Stimulated activated CD4-positive, alpha-beta T cell treated with anti-CD3 and anti-CD28 coated beads, Interleukin-4, amount 100 ng/mL, for 24 hours (primary cell): ENCODE results near the gene SCNM1.
"Not testable (repeated sequence)": the region's sequence is repeated elsewhere in the genome, so short reads cannot be mapped to it uniquely, and the experiment has no call there.

ENCODE experiments used
- DNase-seq: peaks from one replicate; pipeline ENCODE4 v3.0.0-alpha.2; 2020

The SCNM1 gene

GRCh38 chr1:151147132-151147503 is 18.8 kb upstream of the SCNM1 start:
- no peak for DNase-seq

DNA sequence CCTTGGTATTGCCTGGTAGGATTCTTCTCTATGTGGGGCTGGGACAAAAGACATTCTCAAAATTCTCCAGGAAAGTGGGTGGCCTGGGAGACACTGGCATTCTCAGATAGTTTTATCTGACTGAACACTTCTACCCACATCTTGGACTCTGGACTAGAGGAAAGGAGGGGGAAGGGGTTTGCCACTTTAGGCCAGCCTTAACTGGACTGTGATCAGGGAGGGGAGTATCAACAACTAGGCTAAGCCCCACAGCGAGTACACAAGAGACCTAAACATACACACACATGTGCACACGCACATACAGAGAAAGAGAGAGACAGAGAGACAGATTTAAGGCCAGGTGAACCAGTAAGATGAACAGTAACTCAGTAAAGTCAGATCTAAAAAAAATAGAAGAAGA is 18.3 kb upstream of the SCNM1 start:
- no peak for DNase-seq

DNA sequence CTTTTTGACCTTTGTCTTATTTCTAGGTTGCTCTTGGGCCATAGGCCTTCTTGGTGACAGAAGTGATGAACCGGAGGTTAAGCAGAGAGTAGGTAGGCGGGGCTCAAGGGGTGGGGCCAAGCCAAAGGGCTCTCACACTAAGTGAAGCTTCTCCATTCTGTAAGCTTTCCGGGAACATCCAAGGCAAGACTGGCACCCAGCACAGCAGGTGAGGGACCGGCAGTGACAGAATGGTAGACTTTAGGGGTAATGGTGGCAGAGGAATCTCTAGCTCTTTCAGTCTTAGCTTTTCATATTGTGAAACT is 9.5 kb upstream of the SCNM1 start, which contains the start of gene TNFAIP8L2:
Gene TNFAIP8L2, plus strand, starts transcription at position 135 of the 305 bp plus-strand sequence. CDS start 2,049 bp downstream, outside the sequence.
- peak; percentile 81 for DNase-seq

DNA sequence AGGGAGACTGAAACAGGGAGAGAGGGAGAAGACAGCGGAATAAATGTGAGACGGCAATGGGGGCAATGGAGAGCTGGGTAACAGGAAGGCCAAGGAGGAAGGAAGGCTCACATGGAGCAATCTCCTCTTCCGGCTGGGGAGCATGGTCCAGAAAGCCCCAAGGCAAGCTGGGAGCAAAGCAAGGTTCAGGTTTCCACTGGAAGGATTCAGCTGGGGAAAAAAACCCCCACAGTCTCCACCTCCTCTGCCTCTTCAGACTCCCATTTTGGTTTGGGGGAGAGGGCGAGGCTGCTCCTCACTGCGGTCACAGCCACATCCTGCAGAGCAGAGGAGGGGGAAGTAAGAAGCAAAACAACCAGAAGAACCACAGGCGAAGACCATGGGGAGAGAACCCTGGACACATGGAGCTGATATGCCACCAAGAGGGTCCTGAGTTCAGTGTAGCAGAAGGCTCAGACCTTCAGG is 8.8 kb upstream of the SCNM1 start:
- DNase-seq, result peak; percentile 61

- peak; percentile 64 for DNase-seq
Measured at GRCh38 chr1:151158326-151158725, 7.6 kb upstream of the SCNM1 start.

GRCh38 chr1:151158751-151159251 is 7.1 kb upstream of the SCNM1 start:
- DNase-seq, result no peak

- DNase-seq, result no peak
Measured at GRCh38 chr1:151159373-151159772, 6.6 kb upstream of the SCNM1 start.

DNA sequence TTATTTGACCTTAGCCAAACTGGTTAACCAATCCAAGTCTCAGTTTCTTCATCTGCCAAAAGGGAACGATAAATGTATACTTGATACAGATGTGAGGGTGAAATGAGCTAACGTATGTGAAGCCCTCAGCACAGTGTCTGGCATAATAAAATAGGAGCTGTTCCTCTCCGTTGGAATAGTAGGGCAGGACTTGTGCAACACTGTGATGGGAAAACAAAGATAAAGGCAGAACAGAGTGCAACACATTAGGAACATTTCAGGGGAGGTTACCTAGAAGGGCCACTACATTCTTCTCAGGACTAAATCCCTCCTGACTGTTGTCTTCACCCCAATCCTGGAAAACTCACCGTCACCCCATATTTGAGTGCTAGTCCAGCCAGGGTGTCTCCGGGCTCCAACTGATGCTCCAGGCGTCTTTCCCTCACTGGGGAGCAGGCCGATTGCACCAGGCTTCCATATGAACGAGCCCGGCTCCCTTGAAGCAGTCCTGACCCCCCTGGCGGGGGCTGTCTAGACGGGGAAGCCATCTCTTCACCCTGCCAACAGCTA is 1.1 kb upstream of the SCNM1 start:
- DNase-seq, result no peak

GRCh38 chr1:151165281-151165737 is 635 bp upstream of the SCNM1 start:
- no peak for DNase-seq

- DNase-seq, result no peak
Measured at GRCh38 chr1:151166505-151166956, 587 bp downstream of the SCNM1 start.

- no peak for DNase-seq
Measured at GRCh38 chr1:151167116-151167515, 1.2 kb downstream of the SCNM1 start.

DNA sequence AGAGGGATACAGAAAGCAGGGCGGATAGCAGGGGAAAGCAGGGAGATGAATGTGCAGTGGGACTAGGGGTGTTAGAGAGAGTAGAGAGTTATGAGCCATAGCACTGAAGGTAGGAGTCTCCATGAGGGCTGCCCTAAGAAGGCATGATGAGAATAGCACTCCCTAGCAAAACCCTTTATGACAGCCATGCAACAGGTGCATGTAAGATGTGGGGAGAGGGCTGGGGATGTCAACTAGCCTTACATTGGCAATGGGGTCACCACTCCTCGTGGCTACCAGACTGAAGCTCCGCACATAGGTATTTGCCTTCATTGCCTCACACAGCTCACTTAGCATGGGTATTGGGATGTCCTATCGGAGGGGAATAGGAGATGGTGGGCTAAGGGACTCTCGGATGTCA is 5.2 kb downstream of the SCNM1 start:
- no peak for DNase-seq

DNA sequence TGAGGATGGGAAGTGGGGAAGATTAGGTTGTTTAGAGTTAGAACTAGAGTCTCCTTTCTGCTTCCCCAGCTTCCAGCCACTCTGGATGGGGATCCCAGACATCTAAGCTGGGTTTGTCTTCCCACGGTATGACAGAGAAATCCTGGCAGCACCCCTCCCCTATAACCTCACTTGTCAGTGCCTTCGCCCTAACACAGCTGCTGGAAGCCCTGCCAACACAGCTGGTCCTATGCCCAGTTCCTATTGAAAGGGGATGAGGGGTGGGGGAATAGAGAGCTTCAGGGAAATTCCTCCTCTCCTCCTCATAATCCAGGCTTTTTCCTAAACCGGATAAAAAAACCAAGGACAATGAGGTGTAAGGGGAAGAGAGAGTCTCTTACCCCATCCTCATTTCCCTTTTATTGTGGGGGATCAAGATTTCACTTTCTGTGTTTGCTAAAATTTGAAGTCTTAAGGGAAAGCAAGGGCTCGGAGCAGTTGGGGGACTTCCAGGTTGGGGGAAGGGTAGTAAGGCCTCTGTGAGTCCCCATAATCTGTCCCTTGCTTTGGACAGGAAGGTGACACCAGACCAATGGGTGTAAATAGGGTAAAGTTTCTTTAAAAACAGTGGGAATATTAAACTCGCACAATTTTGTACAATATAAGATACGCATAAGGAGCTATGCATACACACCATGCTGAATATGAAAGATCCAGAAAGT is 9.2 kb downstream of the SCNM1 start:
- no peak for DNase-seq

GRCh38 chr1:151175863-151176262 is 9.9 kb downstream of the SCNM1 start, which contains the start of gene TMOD4:
Gene TMOD4 (minus strand): TSS chr1:151175981. CDS start chr1:151174875, 1,106 bp downstream.
- DNase-seq, result no peak

GRCh38 chr1:151176514-151177045 is 10.6 kb downstream of the SCNM1 start:
- DNase-seq, result no peak

- no peak for DNase-seq
Measured at GRCh38 chr1:151184211-151184610, 18.3 kb downstream of the SCNM1 start.

- DNase-seq, result no peak
Measured at GRCh38 chr1:151187205-151187604, 21.3 kb downstream of the SCNM1 start.

DNA sequence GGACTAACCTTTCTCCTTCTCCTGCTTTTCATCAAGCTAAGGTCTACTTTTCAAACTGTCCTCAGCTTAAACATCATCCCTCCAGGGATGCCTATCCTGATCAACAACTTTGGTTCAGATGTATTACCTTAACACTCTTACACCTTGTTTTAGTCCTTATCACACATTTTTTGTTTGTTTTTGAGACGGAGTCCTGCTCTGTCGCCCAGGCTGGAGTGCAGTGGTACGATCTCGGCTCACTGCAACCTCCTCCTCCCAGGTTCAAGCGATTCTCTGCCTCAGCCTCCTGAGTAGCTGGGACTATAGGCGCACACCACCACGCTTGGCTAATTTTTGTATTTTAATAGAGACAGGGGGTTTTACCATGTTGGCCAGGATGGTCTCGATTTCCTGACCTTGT is 22.7 kb downstream of the SCNM1 start:
- not testable (repeated sequence) for DNase-seq

DNA sequence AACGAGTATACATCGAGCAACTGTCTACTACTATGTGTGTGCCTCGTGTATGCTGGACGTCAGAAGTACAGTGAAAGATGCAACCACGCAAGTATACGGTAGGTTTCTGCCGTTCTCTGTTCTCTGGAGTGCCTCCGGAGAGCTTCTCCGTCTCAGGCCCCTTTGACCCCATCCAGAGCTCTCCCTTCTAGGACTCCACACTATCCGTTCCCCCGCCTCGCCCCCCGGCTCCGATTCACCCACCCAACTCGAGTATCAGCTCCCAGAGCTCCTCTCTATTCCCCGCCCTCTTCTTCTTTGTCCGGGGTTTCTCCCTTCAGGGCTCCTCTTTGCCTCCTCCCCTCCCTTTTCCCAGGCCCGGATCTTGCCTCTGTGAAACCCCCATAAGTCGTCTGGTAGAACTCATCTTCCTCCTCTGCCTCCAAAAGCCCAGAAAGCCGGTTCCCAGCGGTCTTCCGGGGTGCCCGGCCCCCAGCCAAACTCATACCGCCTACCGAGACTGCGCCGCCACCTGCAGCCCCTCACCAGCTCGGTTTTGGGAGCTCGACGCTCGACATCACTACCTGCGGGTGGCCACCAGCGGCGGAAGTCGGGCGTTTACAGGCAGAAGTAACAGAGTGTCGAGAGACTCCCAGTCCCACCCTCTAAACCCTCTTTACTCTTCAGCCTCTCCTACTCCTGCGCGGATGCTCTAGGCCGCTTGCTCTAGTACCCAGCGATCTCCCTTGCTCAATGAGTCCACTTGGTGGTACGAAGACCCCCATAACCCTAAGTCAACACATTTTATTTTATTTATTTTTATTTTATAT is 23.9 kb downstream of the SCNM1 start, which contains the start of gene VPS72:
Gene VPS72, minus strand, starts transcription at position 561 of the 809 bp plus-strand sequence. Its CDS starts 76 bp downstream, at position 485.
- DNase-seq, result peak; percentile 88

- DNase-seq, result no peak
Measured at GRCh38 chr1:151192047-151192446, 26.1 kb downstream of the SCNM1 start.

DNA sequence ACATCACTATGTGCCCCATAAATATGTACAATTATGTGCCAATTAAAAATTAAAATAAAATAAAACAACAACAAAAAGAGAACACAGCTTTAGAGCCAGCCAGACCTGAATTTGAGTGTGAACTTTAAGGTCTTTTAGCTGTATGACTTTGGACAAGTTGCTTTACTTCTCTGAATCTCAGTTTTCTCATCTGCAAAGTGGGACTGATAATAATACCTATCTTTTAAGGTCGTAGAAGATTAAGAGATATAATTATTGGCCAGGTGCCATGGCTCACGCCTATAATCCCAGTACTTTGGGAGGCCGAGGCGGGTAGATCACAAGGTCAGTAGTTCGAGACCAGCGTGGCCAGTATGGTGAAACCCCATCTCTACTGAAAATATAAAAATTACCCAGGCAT is 27.4 kb downstream of the SCNM1 start:
- no peak for DNase-seq

DNA sequence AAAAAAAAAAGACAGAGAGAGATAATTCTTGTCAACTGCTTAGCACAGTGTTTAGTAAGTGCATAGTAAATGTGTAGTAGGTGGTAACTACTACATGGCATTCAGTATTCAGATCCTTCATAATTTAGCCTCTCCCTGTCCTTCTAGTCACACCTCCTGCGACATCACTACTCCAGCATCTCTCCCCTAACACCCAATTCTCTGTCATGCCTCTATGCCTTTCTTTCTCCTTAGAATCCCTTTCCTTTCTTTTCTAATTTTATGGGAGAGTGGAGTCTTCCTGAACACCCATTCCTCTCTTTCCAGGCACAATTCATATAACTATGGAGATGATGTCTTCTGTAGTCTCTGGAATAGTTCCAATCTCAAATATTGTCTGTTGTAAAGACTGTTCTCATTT is 27.9 kb downstream of the SCNM1 start:
- DNase-seq, result no peak
